CD1c-positive myeloid dendritic cell (primary cell): ENCODE measurements around the gene RBP5.

Source experiments
- DNase-seq: peaks from one replicate; pipeline ENCODE4 v3.0.0-alpha.2; 2016; ENCODE audit errors: extremely low spot score

Gene RBP5

GRCh38 chr12:7073946-7074345, 54.7 kb downstream of the RBP5 start:
- DNase-seq: no peak
